ENCODE measurements around the gene C20orf204.
"Not testable (repeated sequence)": the region's sequence is repeated elsewhere in the genome, so short reads cannot be mapped to it uniquely, and the experiment has no call there.

Gene C20orf204

GRCh38 chr20:64082126-64082731, 46.2 kb downstream of the C20orf204 start:
- in situ Hi-C loops (cut with MboI; ENCODE audit: low sequenced_read_pairs): no loop called here

GRCh38 chr20:64082820-64083377, 46.9 kb downstream of the C20orf204 start:
- in situ Hi-C loops (cut with MboI; ENCODE audit: low sequenced_read_pairs): no loop called here

- in situ Hi-C loops (cut with MboI; ENCODE audit: low sequenced_read_pairs): no loop called here
Observed at GRCh38 chr20:64083378-64083803, 47.4 kb downstream of the C20orf204 start.

GRCh38 chr20:64083804-64084684, 48.1 kb downstream of the C20orf204 start, which contains the start of gene LKAAEAR1:
Gene LKAAEAR1, minus strand, starts transcription at chr20:64084398. Its CDS starts 179 bp downstream, at chr20:64084219.
- in situ Hi-C loops (cut with MboI; ENCODE audit: low sequenced_read_pairs): no loop called here

- in situ Hi-C loops (cut with MboI; ENCODE audit: low sequenced_read_pairs): no loop called here
Observed at GRCh38 chr20:64084685-64085152, 48.7 kb downstream of the C20orf204 start.

GRCh38 chr20:64086801-64087200, 50.8 kb downstream of the C20orf204 start:
- in situ Hi-C loops (cut with MboI; ENCODE audit: low sequenced_read_pairs): no loop called here

- in situ Hi-C loops (cut with MboI; ENCODE audit: low sequenced_read_pairs): not testable (repeated sequence)
Observed at GRCh38 chr20:64087226-64087825, 51.3 kb downstream of the C20orf204 start.

GRCh38 chr20:64088586-64088985, 52.6 kb downstream of the C20orf204 start:
- in situ Hi-C loops (cut with MboI; ENCODE audit: low sequenced_read_pairs): not testable (repeated sequence)
